ENCODE data around the gene TMEM201.

DNA sequence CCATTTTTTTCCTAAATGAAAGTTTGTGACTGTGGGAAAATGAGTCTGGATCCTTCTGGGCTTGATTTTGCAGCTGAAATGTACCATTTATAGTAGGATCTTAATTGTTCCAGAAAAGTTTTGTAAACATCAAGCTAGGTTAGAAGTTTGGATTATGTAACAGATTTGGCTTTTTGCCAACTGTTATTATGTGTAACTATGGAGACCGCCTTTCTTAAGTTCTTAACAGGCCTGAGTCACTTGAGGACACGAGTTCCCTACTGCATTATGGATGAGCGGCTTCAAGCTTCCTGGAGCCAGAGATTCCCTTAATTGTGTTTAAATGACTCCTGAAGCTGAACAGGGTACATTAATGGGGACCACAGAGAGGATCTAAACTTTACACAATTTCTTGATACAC, 27.3 kb upstream of the TMEM201 start:
- no peak for TF ChIP-seq CTCF (IDR thresholded peaks at IDR 0.05)
- no peak for TF ChIP-seq POLR2A (IDR thresholded peaks at IDR 0.05)

All from heart left ventricle (tissue), 13 donors.